Panc1 (cell line): ENCODE data around the gene PMP22. TPM values are rescaled to one million over a fixed set of nuclear protein-coding genes. Genes with fewer than 3 reads are reported as not detected.

Experiments used
- ATAC-seq: fragments of 200-7000 bp; cut with Tn5 transposase; 2 replicates; pipeline ENCODE4 v1.9.1; 2020; ENCODE audit warnings: mild to moderate bottlenecking, moderate library complexity
- BruUV-seq: library from RNA; stranded (reverse); fragments of 400-500 nt; replicated peaks from 2 replicates; lab custom pipeline; 2021; lab: Mats Ljungman, UMichigan
- CTCF ChIA-PET: fragments of 300-600 bp; sonication (Branson Sonifier 250); formaldehyde crosslinking; loops from one replicate; lab custom pipeline; 2022; ENCODE audit warnings: antibody characterized with exemption; lab: Charles Lee
- POLR2A ChIA-PET: fragments of 300-600 bp; sonication (Branson Sonifier 250); formaldehyde crosslinking; loops from one replicate; lab custom pipeline; 2022; ENCODE audit warnings: antibody characterized with exemption; lab: Charles Lee
- DNase-seq: peaks from one replicate; pipeline ENCODE4 v3.0.0-alpha.2; 2010; ENCODE audit warnings: low read depth, low spot score
- H3K27ac ChIP-seq: 2 replicates; pipeline ENCODE4 v1.5.1; 2011; ENCODE audit warnings: mild to moderate bottlenecking, low read length, inconsistent platforms
- H3K27me3 ChIP-seq: fragments of 200-500 bp; sonication (Bioruptor generic); 2 replicates; pipeline ENCODE4 v1.6.0; 2014; ENCODE audit warnings: low read length, inconsistent platforms; ENCODE audit not compliant: control insufficient read depth, insufficient read depth
- H3K36me3 ChIP-seq: fragments of 200-500 bp; sonication (Bioruptor generic); 2 replicates; pipeline ENCODE4 v1.5.1; 2014; ENCODE audit warnings: inconsistent platforms, mild to moderate bottlenecking, low read length, moderate library complexity; ENCODE audit not compliant: control insufficient read depth, insufficient read depth
- H3K4me1 ChIP-seq: 2 replicates; pipeline ENCODE4 v1.5.1; 2011; ENCODE audit warnings: inconsistent platforms, mild to moderate bottlenecking, low read length, moderate library complexity; ENCODE audit not compliant: control insufficient read depth, insufficient read depth
- H3K4me3 ChIP-seq, 2 experiments: 2 replicates each; pipeline ENCODE4 v1.5.1; 2011 to 2012; ENCODE audit warnings: low read depth in 2 of 2, low read length in 2 of 2, mild to moderate bottlenecking in 2 of 2, inconsistent platforms in 1 of 2, moderate library complexity in 1 of 2
- H3K9me3 ChIP-seq: fragments of 200-500 bp; sonication (Bioruptor generic); 2 replicates; pipeline ENCODE4 v1.5.1; 2014; ENCODE audit warnings: low read depth, mild to moderate bottlenecking, inconsistent platforms, low read length, moderate library complexity; ENCODE audit not compliant: control insufficient read depth, insufficient read depth
- CTCF ChIP-seq: fragments of 450-650 bp; IDR thresholded peaks from 2 replicates; pipeline ENCODE4 v1.5.1; 2017; ENCODE audit warnings: mild to moderate bottlenecking
- POLR2AphosphoS5 ChIP-seq: IDR thresholded peaks from 2 replicates; pipeline ENCODE4 v1.6.1; 2012; ENCODE audit warnings: mild to moderate bottlenecking, low read depth, low read length, moderate library complexity
- REST ChIP-seq, 2 experiments: IDR thresholded peaks; 2 replicates each; pipeline ENCODE4 v1.6.1; 2011 to 2012; ENCODE audit warnings: low read depth in 2 of 2, control low read depth in 1 of 2, low read length in 1 of 2, mild to moderate bottlenecking in 1 of 2, moderate library complexity in 1 of 2; ENCODE audit not compliant: insufficient read depth in 1 of 2
- SIN3A ChIP-seq: IDR thresholded peaks from 2 replicates; pipeline ENCODE4 v1.6.1; 2012; ENCODE audit warnings: low read depth, mild to moderate bottlenecking, low read length, moderate library complexity, borderline replicate concordance; ENCODE audit not compliant: insufficient read depth
- TCF7L2 ChIP-seq: IDR thresholded peaks from 2 replicates; pipeline ENCODE4 v1.6.1; 2011; ENCODE audit warnings: mild to moderate bottlenecking, low read depth, low read length, inconsistent platforms
- in situ Hi-C: cut with HindIII; loops from 2 replicates; pipeline ENCODE4 v1.10.0; 2016; ENCODE audit warnings: low sequenced_read_pairs, low pct_unique_long_range_greater_than_20kb
- intact Hi-C: fragments of 100-400 bp; cut with micrococcal nuclease; formaldehyde crosslinking; loops from one replicate; pipeline ENCODE4 v1.10.0; 2022; ENCODE audit not compliant: unreplicated experiment
- total RNA-seq: library from RNA; stranded (reverse); gene quantifications from one replicate; pipeline ENCODE4 v1.2.1, GENCODE V29; 2021; ENCODE audit not compliant: unreplicated experiment

PMP22 gene
- total RNA-seq, 1 experiment from 2014 or later, result 6.0 TPM

- Histone ChIP-seq H3K27ac (no peak overlapping the region), H3K4me3 (no peak overlapping the region), H3K9me3 (no peaks in the 10 kb centered on the region), H3K27me3 (no peaks in the 10 kb centered on the region), H3K4me1 (no peaks in the 10 kb centered on the region), H3K36me3 (no peaks in the 10 kb centered on the region)
- POLR2A ChIA-PET, result no interaction called here
- DNase-seq, result no peak
- in situ Hi-C loops (no loop called here), intact Hi-C loops (no loop called here)
- BruUV-seq, result no TSS peak
- TF ChIP-seq CTCF, result no peak
- TF ChIP-seq REST (IDR thresholded peaks at IDR 0.05; ENCODE audit: insufficient read depth in 1 of 2, low read depth in 2 of 2, low read length in 1 of 2), result no peak
- no peak for TF ChIP-seq SIN3A
- ATAC-seq, result no peak
- CTCF ChIA-PET, result no interaction called here
Observed at GRCh38 chr17:15238676-15239422, 26.3 kb downstream of the PMP22 start.

- intact Hi-C loops, result no loop called here
- Histone ChIP-seq H3K4me3 (no peak overlapping the region), H3K4me1 (no peaks in the 10 kb centered on the region), H3K27ac (no peak overlapping the region), H3K9me3 (no peaks in the 10 kb centered on the region), H3K36me3 (no peaks in the 10 kb centered on the region), H3K27me3 (no peaks in the 10 kb centered on the region)
- no peak for DNase-seq
- ChIA-PET POLR2A (no interaction called here), CTCF (no interaction called here)
- in situ Hi-C loops, result no loop called here
- TF ChIP-seq POLR2AphosphoS5 (no peak), REST (IDR thresholded peaks at IDR 0.05; ENCODE audit: insufficient read depth in 1 of 2, low read depth in 2 of 2, low read length in 1 of 2) (no peak), SIN3A (no peak), TCF7L2 (no peak), CTCF (no peak)
- BruUV-seq, result no TSS peak
- ATAC-seq, result no peak
Observed at GRCh38 chr17:15238057-15238456, 27.1 kb downstream of the PMP22 start.
